Glomerular visceral epithelial cell (primary cell): Measurements from ENCODE around the gene OPN5.
A peak's percentile ranks its signal among the peaks of the same experiment; 100 is the strongest.

ENCODE experiments used
- DNase-seq: peaks from one replicate; pipeline ENCODE4 v3.0.0-alpha.2; 2016; ENCODE audit errors: extremely low spot score

The OPN5 gene

GRCh38 chr6:47787620-47788497, 6.0 kb downstream of the OPN5 start:
- DNase-seq, result peak; percentile 49

- no peak for DNase-seq
Measured at GRCh38 chr6:47788498-47788884, 6.7 kb downstream of the OPN5 start.

GRCh38 chr6:47789553-47789952, 7.7 kb downstream of the OPN5 start:
- DNase-seq, result no peak

GRCh38 chr6:47792216-47792733, 10.4 kb downstream of the OPN5 start:
- DNase-seq, result peak; percentile 64

- no peak for DNase-seq
Measured at GRCh38 chr6:47794577-47795135, 12.8 kb downstream of the OPN5 start.

GRCh38 chr6:47801984-47802383, 20.2 kb downstream of the OPN5 start:
- no peak for DNase-seq

GRCh38 chr6:47804821-47805220, 23.0 kb downstream of the OPN5 start:
- DNase-seq, result no peak

GRCh38 chr6:47809873-47810272, 28.0 kb downstream of the OPN5 start:
- DNase-seq, result no peak

GRCh38 chr6:47810885-47811284, 29.1 kb downstream of the OPN5 start:
- no peak for DNase-seq

- DNase-seq, result no peak
Measured at GRCh38 chr6:47811443-47811842, 29.6 kb downstream of the OPN5 start.

- DNase-seq, result no peak
Measured at GRCh38 chr6:47817749-47818148, 35.9 kb downstream of the OPN5 start.

- DNase-seq, result no peak
Measured at GRCh38 chr6:47819461-47819860, 37.6 kb downstream of the OPN5 start.

GRCh38 chr6:47822856-47823554, 41.2 kb downstream of the OPN5 start:
- no peak for DNase-seq

GRCh38 chr6:47832386-47833100, 50.7 kb downstream of the OPN5 start:
- DNase-seq, result no peak

GRCh38 chr6:47834196-47834595, 52.4 kb downstream of the OPN5 start:
- DNase-seq, result no peak

GRCh38 chr6:47836046-47836445, 54.2 kb downstream of the OPN5 start:
- no peak for DNase-seq

GRCh38 chr6:47836639-47837038, 54.8 kb downstream of the OPN5 start:
- peak; percentile 1 for DNase-seq

- no peak for DNase-seq
Measured at GRCh38 chr6:47839645-47840044, 57.8 kb downstream of the OPN5 start.

- DNase-seq, result no peak
Measured at GRCh38 chr6:47844881-47845280, 63.0 kb downstream of the OPN5 start.

- no peak for DNase-seq
Measured at GRCh38 chr6:47846752-47847151, 64.9 kb downstream of the OPN5 start.

- DNase-seq, result no peak
Measured at GRCh38 chr6:47851091-47851490, 69.3 kb downstream of the OPN5 start.

GRCh38 chr6:47852727-47853126, 70.9 kb downstream of the OPN5 start:
- no peak for DNase-seq
